Measurements from ENCODE around the gene SH3RF1.

The SH3RF1 gene

GRCh38 chr4:169128902-169129301 lies 141.9 kb downstream of the SH3RF1 start:
- Histone ChIP-seq H3K4me3 (ENCODE audit: low read depth, low read length) (no peak overlapping the region), H3K18ac (ENCODE audit: low read length) (no peak overlapping the region), H3K79me1 (ENCODE audit: low read length) (peaks cover 2% of the 10 kb centered on the region), H4K91ac (ENCODE audit: low read depth, low read length) (no peak overlapping the region), H3K27ac (ENCODE audit: low read depth, low read length) (no peak overlapping the region), H2AFZ (ENCODE audit: insufficient read depth, low read length, poor library complexity) (no peak overlapping the region), H2BK12ac (ENCODE audit: low read length) (no peak overlapping the region), H3K36me3 (ENCODE audit: control insufficient read depth in 1 of 2, insufficient read depth in 2 of 2, low read length in 2 of 2) (peaks cover 3 to 8% of the 10 kb centered on the region in 2 experiments), H3K4me1 (ENCODE audit: control insufficient read depth in 1 of 2, insufficient read depth in 2 of 2, low read length in 2 of 2) (peaks cover 8 to 9% of the 10 kb centered on the region in 2 experiments), H2BK5ac (ENCODE audit: low read depth, low read length, poor library complexity) (no peak overlapping the region), H3K79me2 (ENCODE audit: control insufficient read depth, insufficient read depth, low read length, poor library complexity) (no peaks in the 10 kb centered on the region), H3K14ac (ENCODE audit: low read length) (no peak overlapping the region), H3K9me3 (ENCODE audit: insufficient read depth, low read depth, low read length) (no peaks in the 10 kb centered on the region), H2BK120ac (ENCODE audit: insufficient read depth, low read length, poor library complexity) (no peak overlapping the region), H3K27me3 (ENCODE audit: insufficient read depth, low read length) (no peaks in the 10 kb centered on the region), H2AK5ac (ENCODE audit: low read length) (no peak overlapping the region), H4K12ac (ENCODE audit: low read depth, low read length) (no peak overlapping the region), H3K9ac (ENCODE audit: low read length) (no peak overlapping the region), H3K23ac (ENCODE audit: low read length) (no peak overlapping the region), H3K4me2 (ENCODE audit: low read length) (no peak overlapping the region), H3K4ac (ENCODE audit: low read depth, low read length) (no peak overlapping the region), H4K8ac (ENCODE audit: low read depth, low read length) (no peak overlapping the region)
- no peak for DNase-seq
- no CpG with 5 or more reads among the region's 3 CpGs for WGBS (ENCODE audit: extremely low coverage, insufficient coverage, insufficient read length)

DNA sequence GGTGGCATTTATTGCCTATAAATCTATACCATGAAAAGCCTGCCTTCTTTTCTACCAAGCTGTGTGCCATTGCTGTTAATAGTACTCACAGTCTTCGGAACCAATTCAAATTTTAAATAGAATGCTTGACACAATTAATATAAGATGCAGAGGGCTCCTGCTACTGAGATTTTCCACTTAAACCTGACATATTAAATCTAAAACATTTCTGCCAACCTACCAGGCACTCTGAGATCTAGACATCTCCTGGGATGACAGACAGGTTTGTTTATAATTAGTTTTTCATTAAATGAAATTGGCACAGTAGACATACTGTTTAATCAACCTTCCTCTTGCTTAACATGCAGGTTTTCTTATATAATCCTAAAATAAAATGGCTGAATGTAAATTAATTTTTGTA lies 143.4 kb downstream of the SH3RF1 start:
- Histone ChIP-seq H2BK5ac (ENCODE audit: low read depth, low read length, poor library complexity) (no peak overlapping the region), H2BK12ac (ENCODE audit: low read length) (no peak overlapping the region), H3K4me1 (ENCODE audit: control insufficient read depth in 1 of 2, insufficient read depth in 2 of 2, low read length in 2 of 2) (peaks cover 4 to 5% of the 10 kb centered on the region in 2 experiments), H3K9ac (ENCODE audit: low read length) (no peak overlapping the region), H3K4ac (ENCODE audit: low read depth, low read length) (no peak overlapping the region), H4K8ac (ENCODE audit: low read depth, low read length) (no peak overlapping the region), H3K79me2 (ENCODE audit: control insufficient read depth, insufficient read depth, low read length, poor library complexity) (no peaks in the 10 kb centered on the region), H3K18ac (ENCODE audit: low read length) (no peak overlapping the region), H2AFZ (ENCODE audit: insufficient read depth, low read length, poor library complexity) (no peak overlapping the region), H3K4me3 (ENCODE audit: low read depth, low read length) (no peak overlapping the region), H3K27ac (ENCODE audit: low read depth, low read length) (no peak overlapping the region), H3K14ac (ENCODE audit: low read length) (no peak overlapping the region), H3K9me3 (ENCODE audit: insufficient read depth, low read depth, low read length) (no peaks in the 10 kb centered on the region), H3K4me2 (ENCODE audit: low read length) (no peak overlapping the region), H3K79me1 (ENCODE audit: low read length) (no peaks in the 10 kb centered on the region), H3K23ac (ENCODE audit: low read length) (no peak overlapping the region), H2BK120ac (ENCODE audit: insufficient read depth, low read length, poor library complexity) (no peak overlapping the region), H4K91ac (ENCODE audit: low read depth, low read length) (no peak overlapping the region), H4K12ac (ENCODE audit: low read depth, low read length) (no peak overlapping the region), H3K27me3 (ENCODE audit: insufficient read depth, low read length) (no peaks in the 10 kb centered on the region), H3K36me3 (ENCODE audit: control insufficient read depth in 1 of 2, insufficient read depth in 2 of 2, low read length in 2 of 2) (peaks cover 3 to 8% of the 10 kb centered on the region in 2 experiments), H2AK5ac (ENCODE audit: low read length) (no peak overlapping the region)
- WGBS (ENCODE audit: extremely low coverage, insufficient coverage, insufficient read length): no CpG with 5 or more reads among the region's 1 CpG
- DNase-seq: no peak

DNA sequence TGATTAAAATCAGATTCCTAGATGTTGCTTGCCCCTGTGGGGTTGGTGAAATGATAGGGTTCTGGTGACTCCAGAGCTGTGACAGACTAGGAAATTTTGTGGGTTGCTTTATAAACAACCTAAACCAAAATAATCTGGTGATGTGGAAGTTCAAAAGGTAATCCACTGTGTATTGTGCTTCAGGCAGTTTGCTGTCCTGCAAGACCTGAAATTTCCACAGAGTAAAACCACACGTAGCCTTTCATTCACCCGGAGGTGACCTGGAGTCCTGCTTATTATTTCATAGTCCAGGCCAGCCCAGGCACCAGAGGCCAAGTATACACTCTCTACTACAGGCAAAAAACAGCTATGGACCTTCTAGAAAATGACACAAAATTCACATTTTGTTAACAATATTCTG lies 146.1 kb downstream of the SH3RF1 start:
- Histone ChIP-seq H2AFZ (ENCODE audit: insufficient read depth, low read length, poor library complexity) (no peak overlapping the region), H4K12ac (ENCODE audit: low read depth, low read length) (no peak overlapping the region), H2BK12ac (ENCODE audit: low read length) (no peak overlapping the region), H3K36me3 (ENCODE audit: control insufficient read depth in 1 of 2, insufficient read depth in 2 of 2, low read length in 2 of 2) (peaks cover 6 to 12% of the 10 kb centered on the region in 2 experiments), H3K4me2 (ENCODE audit: low read length) (no peak overlapping the region), H3K14ac (ENCODE audit: low read length) (no peak overlapping the region), H2AK5ac (ENCODE audit: low read length) (no peak overlapping the region), H3K27ac (ENCODE audit: low read depth, low read length) (no peak overlapping the region), H3K79me1 (ENCODE audit: low read length) (no peaks in the 10 kb centered on the region), H3K4me1 (ENCODE audit: control insufficient read depth in 1 of 2, insufficient read depth in 2 of 2, low read length in 2 of 2) (peaks cover 4 to 5% of the 10 kb centered on the region in 2 experiments), H4K8ac (ENCODE audit: low read depth, low read length) (no peak overlapping the region), H3K18ac (ENCODE audit: low read length) (no peak overlapping the region), H2BK120ac (ENCODE audit: insufficient read depth, low read length, poor library complexity) (no peak overlapping the region), H3K9ac (ENCODE audit: low read length) (no peak overlapping the region), H3K79me2 (ENCODE audit: control insufficient read depth, insufficient read depth, low read length, poor library complexity) (no peaks in the 10 kb centered on the region), H3K4ac (ENCODE audit: low read depth, low read length) (no peak overlapping the region), H3K23ac (ENCODE audit: low read length) (no peak overlapping the region), H4K91ac (ENCODE audit: low read depth, low read length) (no peak overlapping the region), H3K4me3 (ENCODE audit: low read depth, low read length) (no peak overlapping the region), H2BK5ac (ENCODE audit: low read depth, low read length, poor library complexity) (no peak overlapping the region), H3K27me3 (ENCODE audit: insufficient read depth, low read length) (no peaks in the 10 kb centered on the region), H3K9me3 (ENCODE audit: insufficient read depth, low read depth, low read length) (no peaks in the 10 kb centered on the region)
- DNase-seq: no peak
- no CpG with 5 or more reads among the region's 2 CpGs for WGBS (ENCODE audit: extremely low coverage, insufficient coverage, insufficient read length)

DNA sequence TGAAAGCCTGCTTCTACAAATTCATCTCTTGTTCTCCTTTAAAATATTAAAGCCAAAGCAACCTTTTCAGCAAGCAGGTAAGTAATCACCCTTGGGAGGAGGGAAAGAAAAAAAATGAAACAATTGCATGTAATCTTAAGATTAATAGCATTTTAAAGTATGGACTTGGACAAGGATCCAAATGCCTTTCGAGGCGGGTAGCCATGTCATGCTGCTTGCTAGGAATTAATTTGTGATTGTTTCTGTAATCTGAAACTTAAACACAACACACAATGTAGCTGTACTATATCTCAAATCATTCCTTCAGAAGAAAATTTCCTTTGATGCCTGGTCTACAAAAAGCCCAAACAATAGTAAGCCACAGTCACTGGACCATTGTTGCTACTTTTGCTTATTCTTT lies 148.3 kb downstream of the SH3RF1 start:
- H3K9ac ChIP-seq (ENCODE audit: low read length): no peak overlapping the region
- no peak overlapping the region for H4K91ac ChIP-seq (ENCODE audit: low read depth, low read length)
- no peaks in the 10 kb centered on the region for H3K79me1 ChIP-seq (ENCODE audit: low read length)
- DNase-seq: no peak
- H2AK5ac ChIP-seq (ENCODE audit: low read length): no peak overlapping the region
- no peak overlapping the region for H2BK5ac ChIP-seq (ENCODE audit: low read depth, low read length, poor library complexity)
- peaks cover 4 to 5% of the 10 kb centered on the region in 2 experiments for H3K4me1 ChIP-seq (ENCODE audit: control insufficient read depth in 1 of 2, insufficient read depth in 2 of 2, low read length in 2 of 2)
- H3K4ac ChIP-seq (ENCODE audit: low read depth, low read length): no peak overlapping the region
- H3K27me3 ChIP-seq (ENCODE audit: insufficient read depth, low read length): no peaks in the 10 kb centered on the region
- no peak overlapping the region for H2BK12ac ChIP-seq (ENCODE audit: low read length)
- H4K8ac ChIP-seq (ENCODE audit: low read depth, low read length): no peak overlapping the region
- no peak overlapping the region for H3K23ac ChIP-seq (ENCODE audit: low read length)
- no peak overlapping the region for H3K4me3 ChIP-seq (ENCODE audit: low read depth, low read length)
- no CpG with 5 or more reads among the region's 2 CpGs for WGBS (ENCODE audit: extremely low coverage, insufficient coverage, insufficient read length)
- H3K14ac ChIP-seq (ENCODE audit: low read length): no peak overlapping the region
- no peak overlapping the region for H3K27ac ChIP-seq (ENCODE audit: low read depth, low read length)
- H3K36me3 ChIP-seq (ENCODE audit: control insufficient read depth in 1 of 2, insufficient read depth in 2 of 2, low read length in 2 of 2): peaks cover 7 to 12% of the 10 kb centered on the region in 2 experiments
- no peak overlapping the region for H3K4me2 ChIP-seq (ENCODE audit: low read length)
- no peak overlapping the region for H3K18ac ChIP-seq (ENCODE audit: low read length)
- H4K12ac ChIP-seq (ENCODE audit: low read depth, low read length): no peak overlapping the region
- H3K79me2 ChIP-seq (ENCODE audit: control insufficient read depth, insufficient read depth, low read length, poor library complexity): no peaks in the 10 kb centered on the region
- no peaks in the 10 kb centered on the region for H3K9me3 ChIP-seq (ENCODE audit: insufficient read depth, low read depth, low read length)
- no peak overlapping the region for H2AFZ ChIP-seq (ENCODE audit: insufficient read depth, low read length, poor library complexity)
- no peak overlapping the region for H2BK120ac ChIP-seq (ENCODE audit: insufficient read depth, low read length, poor library complexity)

Data from trophoblast cell (in vitro differentiated cells and primary cell).